H9 (cell line): ENCODE measurements around the gene PRKCB. TPM values are rescaled to one million over a fixed set of nuclear protein-coding genes. Genes with fewer than 3 reads are reported as not detected.

Source experiments
- DNase-seq: peaks from one replicate; pipeline ENCODE4 v3.0.0-alpha.2; 2017
- H2AFZ ChIP-seq: one replicate; pipeline ENCODE4 v1.6.1; 2013; ENCODE audit warnings: mild to moderate bottlenecking, low read length, control low read depth, moderate library complexity
- H2AK5ac ChIP-seq: 2 replicates; pipeline ENCODE4 v1.6.1; 2013; ENCODE audit warnings: low read length, control low read depth, mixed read lengths; ENCODE audit not compliant: insufficient read length
- H2BK120ac ChIP-seq: one replicate; pipeline ENCODE4 v1.6.1; 2013; ENCODE audit warnings: low read depth, mild to moderate bottlenecking, low read length, control low read depth, inconsistent platforms; ENCODE audit not compliant: poor library complexity, severe bottlenecking
- H2BK12ac ChIP-seq: 2 replicates; pipeline ENCODE4 v1.6.1; 2013; ENCODE audit warnings: low read length, control low read depth, mixed read lengths, low read depth; ENCODE audit not compliant: insufficient read length
- H2BK15ac ChIP-seq: 2 replicates; pipeline ENCODE4 v1.6.1; 2013; ENCODE audit warnings: low read depth, low read length, control low read depth
- H2BK20ac ChIP-seq: one replicate; pipeline ENCODE4 v1.6.1; 2013; ENCODE audit warnings: low read depth, mild to moderate bottlenecking, low read length, control low read depth, inconsistent platforms; ENCODE audit not compliant: poor library complexity, severe bottlenecking
- H2BK5ac ChIP-seq: 2 replicates; pipeline ENCODE4 v1.6.1; 2013; ENCODE audit warnings: low read length, control low read depth, mixed read lengths; ENCODE audit not compliant: insufficient read length
- H3K14ac ChIP-seq: 2 replicates; pipeline ENCODE4 v1.6.1; 2013; ENCODE audit warnings: low read length, control low read depth; ENCODE audit not compliant: insufficient read depth
- H3K18ac ChIP-seq: 2 replicates; pipeline ENCODE4 v1.6.1; 2013; ENCODE audit warnings: low read depth, mild to moderate bottlenecking, mixed read lengths, low read length, control low read depth; ENCODE audit not compliant: insufficient read length
- H3K23ac ChIP-seq: 2 replicates; pipeline ENCODE4 v1.6.1; 2013; ENCODE audit warnings: low read length, control low read depth, mixed read lengths, low read depth; ENCODE audit not compliant: insufficient read length
- H3K23me2 ChIP-seq: 2 replicates; pipeline ENCODE4 v1.6.1; 2013; ENCODE audit warnings: low read depth, mild to moderate bottlenecking, mixed read lengths, low read length, control low read depth; ENCODE audit not compliant: insufficient read length, poor library complexity, severe bottlenecking
- H3K27ac ChIP-seq: 2 replicates; pipeline ENCODE4 v1.5.1; 2013; ENCODE audit warnings: low read length, control low read depth, mixed read lengths, low read depth; ENCODE audit not compliant: insufficient read length
- H3K27me3 ChIP-seq: 2 replicates; pipeline ENCODE4 v1.6.1; 2013; ENCODE audit warnings: low read length, control low read depth, inconsistent platforms; ENCODE audit not compliant: insufficient read depth
- H3K4ac ChIP-seq: 2 replicates; pipeline ENCODE4 v1.6.1; 2013; ENCODE audit warnings: low read depth, mild to moderate bottlenecking, control low read depth, inconsistent platforms, low read length, moderate library complexity
- H3K4me1 ChIP-seq: 2 replicates; pipeline ENCODE4 v1.6.1; 2013; ENCODE audit warnings: low read length, control low read depth, inconsistent platforms; ENCODE audit not compliant: insufficient read depth
- H3K4me2 ChIP-seq: 2 replicates; pipeline ENCODE4 v1.6.1; 2013; ENCODE audit warnings: low read length, control low read depth, mixed read lengths; ENCODE audit not compliant: insufficient read length, insufficient read depth
- H3K56ac ChIP-seq: 2 replicates; pipeline ENCODE4 v1.6.1; 2013; ENCODE audit warnings: low read depth, mild to moderate bottlenecking, mixed read lengths, low read length, control low read depth; ENCODE audit not compliant: insufficient read length
- H3K79me1 ChIP-seq: 2 replicates; pipeline ENCODE4 v1.6.1; 2013; ENCODE audit warnings: low read depth, mild to moderate bottlenecking, moderate library complexity, low read length, control low read depth, inconsistent platforms; ENCODE audit not compliant: insufficient read depth, poor library complexity, severe bottlenecking
- H3K79me2 ChIP-seq: 2 replicates; pipeline ENCODE4 v1.6.1; 2013; ENCODE audit warnings: low read length, control low read depth, inconsistent platforms; ENCODE audit not compliant: insufficient read depth
- H3K9ac ChIP-seq: 2 replicates; pipeline ENCODE4 v1.6.1; 2013; ENCODE audit warnings: low read length, control low read depth, mixed read lengths; ENCODE audit not compliant: insufficient read length; ENCODE audit errors: extremely low read depth
- H3K9me3 ChIP-seq: one replicate; pipeline ENCODE4 v1.6.1; 2013; ENCODE audit warnings: low read depth, low read length, inconsistent platforms; ENCODE audit not compliant: control insufficient read depth
- H3T11ph ChIP-seq: one replicate; pipeline ENCODE4 v1.6.1; 2013; ENCODE audit warnings: mild to moderate bottlenecking, low read length, control low read depth, inconsistent platforms
- H4K20me1 ChIP-seq: one replicate; pipeline ENCODE4 v1.6.1; 2013; ENCODE audit not compliant: control insufficient read depth, insufficient read length, insufficient read depth
- H4K5ac ChIP-seq: 2 replicates; pipeline ENCODE4 v1.6.1; 2013; ENCODE audit warnings: low read depth, mild to moderate bottlenecking, mixed read lengths, low read length, control low read depth; ENCODE audit not compliant: insufficient read length
- H4K8ac ChIP-seq: replicated peaks from 2 replicates; pipeline ENCODE4 v1.6.1; 2013; ENCODE audit warnings: low read length, control low read depth, mixed read lengths, low read depth; ENCODE audit not compliant: insufficient read length
- H4K91ac ChIP-seq: 2 replicates; pipeline ENCODE4 v1.6.1; 2013; ENCODE audit warnings: low read depth, mild to moderate bottlenecking, moderate library complexity, mixed read lengths, low read length, control low read depth; ENCODE audit not compliant: insufficient read length
- H3K27ac Mint-ChIP-seq, 3 experiments: 2 replicates in 2 of 3; 3 replicates in 1 of 3; pipeline ENCODE4 v1.8.0; 2020 to 2021; ENCODE audit warnings: mixed read lengths in 3 of 3, mild to moderate bottlenecking in 1 of 3, moderate library complexity in 1 of 3
- H3K27me3 Mint-ChIP-seq: 2 replicates; pipeline ENCODE4 v1.8.0; 2021; ENCODE audit warnings: low read depth, mild to moderate bottlenecking, moderate library complexity, mixed read lengths
- H3K36me3 Mint-ChIP-seq, 3 experiments: 2 replicates in 2 of 3; 3 replicates in 1 of 3; pipeline ENCODE4 v1.8.0; 2020 to 2021; ENCODE audit warnings: low read depth in 3 of 3, mixed read lengths in 3 of 3; ENCODE audit not compliant: insufficient read depth in 1 of 3
- H3K4me1 Mint-ChIP-seq, 2 experiments: 2 replicates each; pipeline ENCODE4 v1.8.0; 2020; ENCODE audit warnings: mixed read lengths in 2 of 2
- H3K4me3 Mint-ChIP-seq, 2 experiments: 2 replicates in 1 of 2; 3 replicates in 1 of 2; pipeline ENCODE4 v1.8.0; 2020 to 2021; ENCODE audit warnings: mild to moderate bottlenecking in 2 of 2, mixed read lengths in 2 of 2, moderate library complexity in 1 of 2
- H3K9me3 Mint-ChIP-seq, 2 experiments: 2 replicates in 1 of 2; 3 replicates in 1 of 2; pipeline ENCODE4 v1.8.0; 2020; ENCODE audit warnings: mild to moderate bottlenecking in 2 of 2, mixed read lengths in 2 of 2, moderate library complexity in 1 of 2
- CTCF ChIP-seq: fragments of 200-600 bp; sonication (generic); conservative IDR thresholded peaks from 3 replicates; pipeline ENCODE4 v1.8.0; 2021; ENCODE audit warnings: antibody characterized with exemption, mild to moderate bottlenecking
- WGBS: extraction: QIAGEN DNeasy Blood & Tissue Kit; methylation state at CpG from one replicate; pipeline ENCODE4 v1.1.7; 2013; ENCODE audit warnings: missing lambda C conversion rate, low lambda C conversion rate, mixed read lengths; ENCODE audit not compliant: insufficient read length; ENCODE audit errors: extremely low coverage; 5-methylcytosine and 5-hydroxymethylcytosine counted together
- total RNA-seq: library from RNA; stranded (reverse); gene quantifications from 2 replicates; pipeline ENCODE4 v1.2.1, GENCODE V29; 2021

PRKCB gene
- total RNA-seq, 1 experiment from 2014 or later, result 7.0 TPM

- Histone ChIP-seq H3K79me2 (no peaks in the 10 kb centered on the region), H2BK15ac (no peak overlapping the region), H3K4me2 (no peak overlapping the region), H4K20me1 (no peaks in the 10 kb centered on the region), H3T11ph (no peak overlapping the region), H3K14ac (no peak overlapping the region), H3K23me2 (peaks cover 12% of the 10 kb centered on the region), H2AFZ (no peak overlapping the region), H2AK5ac (no peak overlapping the region), H3K4me1 (no peaks in the 10 kb centered on the region), H4K8ac (no peak overlapping the region), H3K56ac (no peak overlapping the region), H3K9me3 (no peaks in the 10 kb centered on the region), H4K5ac (no peak overlapping the region), H3K9ac (no peak overlapping the region), H3K18ac (no peak overlapping the region), H2BK12ac (no peak overlapping the region), H3K4ac (no peak overlapping the region), H4K91ac (no peak overlapping the region), H2BK120ac (no peak overlapping the region), H3K27ac (no peak overlapping the region), H3K27me3 (peaks cover 11% of the 10 kb centered on the region; the same call in 1 of the 2 replicates), H3K23ac (no peak overlapping the region), H2BK20ac (no peak overlapping the region), H3K79me1 (no peaks in the 10 kb centered on the region), H2BK5ac (no peak overlapping the region)
- Mint-ChIP-seq H3K9me3 (peaks cover 12 to 15% of the 10 kb centered on the region in 2 experiments), H3K27ac (no peak overlapping the region), H3K27me3 (peaks cover 74% of the 10 kb centered on the region), H3K4me3 (no peak overlapping the region), H3K4me1 (peaks cover 24 to 26% of the 10 kb centered on the region in 2 experiments), H3K36me3 (no peaks in the 10 kb centered on the region; a peak in 1 of 7 replicates)
- no CpG with 5 or more reads among the region's 2 CpGs for WGBS
- DNase-seq, result no peak
- TF ChIP-seq CTCF, result no peak
These were observed 2.3 kb upstream of the PRKCB start for GRCh38 chr16:23833504-23833903.
